PC-9 (cell line): Measurements from ENCODE around the gene STX7. TPM values are rescaled to one million over a fixed set of nuclear protein-coding genes. Genes with fewer than 3 reads are reported as not detected.

Experiments used
- BruUV-seq: library from RNA; stranded (reverse); fragments of 400-500 nt; replicated peaks from 2 replicates; lab custom pipeline; 2021; lab: Mats Ljungman, UMichigan
- CTCF ChIA-PET: fragments of 300-600 bp; sonication (Branson Sonifier 250); formaldehyde crosslinking; loops from one replicate; lab custom pipeline; 2022; ENCODE audit warnings: antibody characterized with exemption; lab: Charles Lee
- POLR2A ChIA-PET: fragments of 300-600 bp; sonication (Branson Sonifier 250); formaldehyde crosslinking; loops from one replicate; lab custom pipeline; 2022; ENCODE audit warnings: antibody characterized with exemption; ENCODE audit not compliant: unreplicated experiment; lab: Charles Lee
- DNase-seq, 2 experiments: peaks; one replicate each; pipeline versions ENCODE4 v3.0.0 to v3.0.0-alpha.2; 2015 to 2022; ENCODE audit warnings: mixed read lengths in 1 of 2
- H2AFZ ChIP-seq: fragments of 200-600 bp; sonication (generic); 2 replicates; pipeline ENCODE4 v1.8.1; 2017; ENCODE audit warnings: antibody characterized with exemption
- H3F3A ChIP-seq: fragments of 200-600 bp; sonication (generic); 2 replicates; pipeline ENCODE4 v1.8.1; 2017; ENCODE audit warnings: antibody characterized with exemption, mild to moderate bottlenecking, low read depth; ENCODE audit not compliant: insufficient read depth
- H3K27ac ChIP-seq: fragments of 200-600 bp; sonication (generic); 2 replicates; pipeline ENCODE4 v1.6.1; 2016; ENCODE audit warnings: mixed run types
- H3K27me3 ChIP-seq: fragments of 200-600 bp; sonication (generic); 2 replicates; pipeline ENCODE4 v1.6.1; 2016; ENCODE audit warnings: low read depth, mixed run types; ENCODE audit not compliant: insufficient read depth
- H3K36me3 ChIP-seq: fragments of 200-600 bp; sonication (generic); 2 replicates; pipeline ENCODE4 v1.6.1; 2016; ENCODE audit warnings: low read depth, mixed run types
- H3K4me1 ChIP-seq: fragments of 200-600 bp; sonication (generic); replicated peaks from 2 replicates; pipeline ENCODE4 v1.6.1; 2016; ENCODE audit warnings: mixed run types; ENCODE audit not compliant: insufficient read depth
- H3K4me2 ChIP-seq: fragments of 200-600 bp; sonication (generic); 2 replicates; pipeline ENCODE4 v1.6.1; 2017; ENCODE audit warnings: mixed run types
- H3K4me3 ChIP-seq: fragments of 200-600 bp; sonication (generic); 2 replicates; pipeline ENCODE4 v1.6.1; 2016; ENCODE audit warnings: mixed run types
- H3K79me2 ChIP-seq: fragments of 200-600 bp; sonication (generic); 2 replicates; pipeline ENCODE4 v1.6.1; 2017; ENCODE audit warnings: low read depth, mixed run types
- H3K9me2 ChIP-seq: fragments of 200-600 bp; sonication (generic); 2 replicates; pipeline ENCODE4 v1.8.1; 2017; ENCODE audit warnings: mild to moderate bottlenecking; ENCODE audit not compliant: insufficient read depth
- H3K9me3 ChIP-seq: fragments of 200-600 bp; sonication (generic); 2 replicates; pipeline ENCODE4 v1.8.1; 2016; ENCODE audit warnings: low read depth; ENCODE audit not compliant: insufficient read depth
- H4K20me1 ChIP-seq: fragments of 200-600 bp; sonication (generic); 2 replicates; pipeline ENCODE4 v1.8.1; 2017; ENCODE audit not compliant: insufficient read depth
- CTCF ChIP-seq: fragments of 200-600 bp; sonication (generic); conservative IDR thresholded peaks from 2 replicates; pipeline ENCODE4 v1.6.1; 2017; ENCODE audit warnings: mixed run types, antibody characterized with exemption, mild to moderate bottlenecking, moderate library complexity
- EZH2 ChIP-seq: fragments of 200-600 bp; sonication (generic); IDR thresholded peaks from 2 replicates; pipeline ENCODE4 v1.8.0; 2017; ENCODE audit warnings: antibody characterized with exemption, low read depth
- intact Hi-C: fragments of 100-400 bp; cut with micrococcal nuclease; formaldehyde crosslinking; loops from one replicate; pipeline ENCODE4 v1.10.0; 2022; ENCODE audit not compliant: unreplicated experiment
- total RNA-seq: library from RNA; stranded (reverse); gene quantifications from 2 replicates; pipeline ENCODE4 v1.2.3, GENCODE V29; 2021

The STX7 gene
- total RNA-seq, 1 experiment from 2014 or later = 40.7 TPM

DNA sequence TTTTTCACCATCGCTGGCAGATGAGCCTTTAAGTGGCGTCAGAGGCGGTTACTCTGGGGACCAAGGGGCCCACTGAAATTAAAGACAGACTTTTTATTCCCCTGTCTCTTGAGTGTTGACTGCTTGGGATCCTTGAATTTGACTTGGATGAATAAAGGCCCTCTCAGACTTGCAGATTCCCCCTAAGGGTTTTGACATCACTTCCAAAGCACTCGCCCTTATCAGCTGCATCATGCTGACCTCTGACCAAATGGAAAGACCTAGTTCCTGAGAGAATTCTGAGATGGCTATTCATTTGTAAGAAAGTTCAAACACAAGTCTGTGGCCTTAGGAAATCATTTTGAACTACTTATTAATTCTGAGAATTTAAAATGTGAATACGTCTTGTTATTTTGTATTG lies 98.2 kb downstream of the STX7 start:
- no peak for TF ChIP-seq CTCF
- TF ChIP-seq EZH2 = no peak
- POLR2A ChIA-PET = no interaction called here
- Histone ChIP-seq H4K20me1 (no peaks in the 10 kb centered on the region), H3K9me3 (no peaks in the 10 kb centered on the region; the same call in 1 of the 2 replicates), H3K27ac (no peak overlapping the region), H3K4me3 (no peak overlapping the region), H3K27me3 (no peaks in the 10 kb centered on the region), H3K36me3 (no peaks in the 10 kb centered on the region), H3K4me2 (no peak overlapping the region), H3K4me1 (0 out of 2 replicates have a peak, but pooled peaks cover 3% of the 10 kb centered on the region), H2AFZ (no peak overlapping the region), H3F3A (no peaks in the 10 kb centered on the region), H3K9me2 (no peaks in the 10 kb centered on the region), H3K79me2 (no peaks in the 10 kb centered on the region)
- no TSS peak for BruUV-seq
- no peak for DNase-seq
- CTCF ChIA-PET = no interaction called here
- intact Hi-C loops = no loop called here

DNA sequence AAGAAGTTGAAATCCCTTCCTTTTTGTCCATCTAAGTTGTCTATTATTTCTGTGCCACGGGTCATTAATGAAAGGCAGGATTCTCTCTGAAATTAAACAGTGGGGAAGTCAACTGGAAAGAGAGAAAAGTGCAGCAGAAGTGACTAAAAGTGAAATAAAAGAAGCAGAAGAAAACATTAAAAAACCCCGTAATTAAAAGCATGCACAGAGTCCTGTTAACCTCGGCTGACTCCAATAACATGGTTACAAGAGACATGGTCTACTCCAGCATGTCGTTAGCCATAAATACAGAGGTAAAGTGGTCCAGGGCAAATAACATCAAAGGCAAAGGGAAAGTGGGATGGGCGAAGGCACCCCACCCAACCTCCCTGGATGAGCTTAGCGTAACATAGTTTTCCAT lies 98.6 kb downstream of the STX7 start:
- 0 out of 2 replicates have a peak, but pooled peaks cover 3% of the 10 kb centered on the region for H3K4me1 ChIP-seq
- DNase-seq = no peak
- BruUV-seq = no TSS peak
- CTCF ChIA-PET = no interaction called here
- no peaks in the 10 kb centered on the region for H3F3A ChIP-seq
- no peak overlapping the region for H3K4me2 ChIP-seq
- H2AFZ ChIP-seq = no peak overlapping the region
- no peak for TF ChIP-seq EZH2
- no peak for TF ChIP-seq CTCF
- H3K4me3 ChIP-seq = no peak overlapping the region
- no peaks in the 10 kb centered on the region for H3K9me2 ChIP-seq
- no peaks in the 10 kb centered on the region for H3K27me3 ChIP-seq
- intact Hi-C loops = no loop called here
- no peaks in the 10 kb centered on the region; the same call in 1 of the 2 replicates for H3K9me3 ChIP-seq
- no peaks in the 10 kb centered on the region for H3K79me2 ChIP-seq
- H3K36me3 ChIP-seq = no peaks in the 10 kb centered on the region
- no peaks in the 10 kb centered on the region for H4K20me1 ChIP-seq
- no peak overlapping the region for H3K27ac ChIP-seq
- POLR2A ChIA-PET = no interaction called here

GRCh38 chr6:132413499-132413802 lies 99.5 kb downstream of the STX7 start:
- Histone ChIP-seq H3K4me2 (no peak overlapping the region), H2AFZ (no peak overlapping the region), H3K4me3 (no peak overlapping the region), H3K9me2 (no peaks in the 10 kb centered on the region), H3K4me1 (0 out of 2 replicates have a peak, but pooled peaks cover 3% of the 10 kb centered on the region), H3K36me3 (no peaks in the 10 kb centered on the region), H3K27me3 (no peaks in the 10 kb centered on the region), H3F3A (no peaks in the 10 kb centered on the region), H3K27ac (no peak overlapping the region), H3K79me2 (no peaks in the 10 kb centered on the region), H4K20me1 (no peaks in the 10 kb centered on the region), H3K9me3 (no peaks in the 10 kb centered on the region; the same call in 1 of the 2 replicates)
- no peak for DNase-seq
- TF ChIP-seq EZH2 = no peak
- no peak for TF ChIP-seq CTCF
- POLR2A ChIA-PET = no interaction called here
- CTCF ChIA-PET = no interaction called here
- intact Hi-C loops = no loop called here
- no TSS peak for BruUV-seq
